HEK293 (cell line): ENCODE measurements around the gene NELL1.
"Not testable (repeated sequence)": the region's sequence is repeated elsewhere in the genome, so short reads cannot be mapped to it uniquely, and the experiment has no call there.

Experiments used
- CTCF ChIA-PET: fragments of 350-600 bp; formaldehyde crosslinking; extraction: SDS; loops from one replicate; lab custom pipeline; 2021; ENCODE audit warnings: antibody characterized with exemption; lab: Yijun Ruan, JAX
- POLR2A ChIA-PET: fragments of 300-600 bp; formaldehyde crosslinking; extraction: SDS; loops from one replicate; lab custom pipeline; 2020; ENCODE audit warnings: antibody characterized with exemption, inconsistent platforms; lab: Yijun Ruan, JAX
- H3K27ac ChIP-seq: fragments of 200-500 bp; sonication (Bioruptor generic); 2 replicates; pipeline ENCODE4 v1.5.1; 2014; ENCODE audit warnings: low read depth, low read length, control low read depth, inconsistent platforms; ENCODE audit errors: extremely low read depth
- H3K36me3 ChIP-seq, 2 experiments: fragments of 200-500 bp in 1 of 2; sonication (Bioruptor generic) in 1 of 2; 1 replicate in 1 of 2; 2 replicates in 1 of 2; pipeline ENCODE4 v1.5.1; 2014 to 2017; ENCODE audit warnings: inconsistent platforms in 2 of 2, low read length in 2 of 2; ENCODE audit not compliant: control insufficient read depth in 2 of 2, insufficient read depth in 1 of 2
- H3K4me1 ChIP-seq: fragments of 200-500 bp; sonication (Bioruptor generic); 2 replicates; pipeline ENCODE4 v1.5.1; 2014; ENCODE audit warnings: mild to moderate bottlenecking, low read length, inconsistent platforms; ENCODE audit not compliant: control insufficient read depth, insufficient read depth
- H3K4me3 ChIP-seq: 2 replicates; pipeline ENCODE4 v1.5.1; 2011; ENCODE audit warnings: low read depth, mild to moderate bottlenecking, control low read depth, low read length, moderate library complexity
- H3K9me3 ChIP-seq: fragments of 200-500 bp; sonication (Bioruptor generic); 2 replicates; pipeline ENCODE4 v1.5.1; 2014; ENCODE audit warnings: low read depth, low read length, inconsistent platforms; ENCODE audit not compliant: control insufficient read depth, insufficient read depth
- BCL11A ChIP-seq: fragments of 450-650 bp; formaldehyde crosslinking; IDR thresholded peaks from 2 replicates; pipeline ENCODE4 v1.5.1; 2016; ENCODE audit warnings: low read depth, missing biosample characterization, missing genetic modification characterization
- BCL11B ChIP-seq: fragments of 450-650 bp; formaldehyde crosslinking; IDR thresholded peaks from 2 replicates; pipeline ENCODE4 v1.5.1; 2016; ENCODE audit warnings: low read depth, missing biosample characterization, missing genetic modification characterization
- OVOL3 ChIP-seq: fragments of 450-650 bp; formaldehyde crosslinking; IDR thresholded peaks from 2 replicates; pipeline ENCODE4 v1.5.1; 2016; ENCODE audit warnings: missing biosample characterization, missing genetic modification characterization
- ZBTB8A ChIP-seq: fragments of 450-650 bp; formaldehyde crosslinking; IDR thresholded peaks from 2 replicates; pipeline ENCODE4 v1.5.1; 2016; ENCODE audit warnings: missing biosample characterization, missing genetic modification characterization
- ZNF140 ChIP-seq: fragments of 450-650 bp; formaldehyde crosslinking; IDR thresholded peaks from 2 replicates; pipeline ENCODE4 v1.5.1; 2016; ENCODE audit warnings: missing biosample characterization, missing genetic modification characterization
- ZNF146 ChIP-seq: fragments of 450-650 bp; formaldehyde crosslinking; IDR thresholded peaks from 2 replicates; pipeline ENCODE4 v1.5.1; 2016; ENCODE audit warnings: missing biosample characterization, missing genetic modification characterization
- ZNF202 ChIP-seq: fragments of 450-650 bp; formaldehyde crosslinking; IDR thresholded peaks from 2 replicates; pipeline ENCODE4 v1.5.1; 2016; ENCODE audit warnings: missing biosample characterization, missing genetic modification characterization, borderline replicate concordance
- ZNF248 ChIP-seq: fragments of 450-650 bp; formaldehyde crosslinking; IDR thresholded peaks from 2 replicates; pipeline ENCODE4 v1.5.1; 2017; ENCODE audit warnings: missing biosample characterization, missing genetic modification characterization
- ZNF394 ChIP-seq: fragments of 450-650 bp; formaldehyde crosslinking; IDR thresholded peaks from 2 replicates; pipeline ENCODE4 v1.5.1; 2016; ENCODE audit warnings: missing biosample characterization, missing genetic modification characterization, mild to moderate bottlenecking, moderate library complexity, borderline replicate concordance
- ZNF426 ChIP-seq: fragments of 450-650 bp; formaldehyde crosslinking; IDR thresholded peaks from 2 replicates; pipeline ENCODE4 v1.5.1; 2017; ENCODE audit warnings: missing biosample characterization, missing genetic modification characterization, mild to moderate bottlenecking, inconsistent platforms, moderate library complexity
- ZNF518A ChIP-seq: fragments of 450-650 bp; formaldehyde crosslinking; conservative IDR thresholded peaks from 2 replicates; pipeline ENCODE4 v1.5.1; 2016; ENCODE audit warnings: low read depth, missing biosample characterization, missing genetic modification characterization
- ZNF521 ChIP-seq: fragments of 450-650 bp; formaldehyde crosslinking; IDR thresholded peaks from 2 replicates; pipeline ENCODE4 v1.5.1; 2017; ENCODE audit warnings: missing biosample characterization, mild to moderate bottlenecking, missing genetic modification characterization
- ZNF555 ChIP-seq: fragments of 450-650 bp; formaldehyde crosslinking; conservative IDR thresholded peaks from 2 replicates; pipeline ENCODE4 v1.5.1; 2017; ENCODE audit warnings: missing biosample characterization, mild to moderate bottlenecking, missing genetic modification characterization, inconsistent platforms
- ZNF623 ChIP-seq: fragments of 450-650 bp; formaldehyde crosslinking; IDR thresholded peaks from 2 replicates; pipeline ENCODE4 v1.5.1; 2016; ENCODE audit warnings: missing biosample characterization, missing genetic modification characterization
- ZNF660 ChIP-seq: fragments of 450-650 bp; IDR thresholded peaks from 2 replicates; pipeline ENCODE4 v1.5.1; 2018; ENCODE audit warnings: missing biosample characterization, mild to moderate bottlenecking, missing genetic modification characterization
- ZNF707 ChIP-seq: fragments of 450-650 bp; formaldehyde crosslinking; IDR thresholded peaks from 2 replicates; pipeline ENCODE4 v1.5.1; 2016; ENCODE audit warnings: missing biosample characterization, missing genetic modification characterization
- ZNF777 ChIP-seq: fragments of 450-650 bp; formaldehyde crosslinking; IDR thresholded peaks from 2 replicates; pipeline ENCODE4 v1.5.1; 2017; ENCODE audit warnings: missing biosample characterization, missing genetic modification characterization, borderline replicate concordance
- ZNF792 ChIP-seq: fragments of 450-650 bp; formaldehyde crosslinking; IDR thresholded peaks from 2 replicates; pipeline ENCODE4 v1.5.1; 2016; ENCODE audit warnings: missing biosample characterization, missing genetic modification characterization
- TF ChIP-seq, protein P1 (sequence below): fragments of 450-650 bp; formaldehyde crosslinking; conservative IDR thresholded peaks from 2 replicates; pipeline ENCODE4 v1.5.1; 2016; ENCODE audit warnings: low read depth, missing biosample characterization, missing genetic modification characterization
- TF ChIP-seq, protein P2 (sequence below): fragments of 450-650 bp; formaldehyde crosslinking; IDR thresholded peaks from 2 replicates; pipeline ENCODE4 v1.5.1; 2016; ENCODE audit warnings: missing biosample characterization, missing genetic modification characterization

The NELL1 gene

DNA sequence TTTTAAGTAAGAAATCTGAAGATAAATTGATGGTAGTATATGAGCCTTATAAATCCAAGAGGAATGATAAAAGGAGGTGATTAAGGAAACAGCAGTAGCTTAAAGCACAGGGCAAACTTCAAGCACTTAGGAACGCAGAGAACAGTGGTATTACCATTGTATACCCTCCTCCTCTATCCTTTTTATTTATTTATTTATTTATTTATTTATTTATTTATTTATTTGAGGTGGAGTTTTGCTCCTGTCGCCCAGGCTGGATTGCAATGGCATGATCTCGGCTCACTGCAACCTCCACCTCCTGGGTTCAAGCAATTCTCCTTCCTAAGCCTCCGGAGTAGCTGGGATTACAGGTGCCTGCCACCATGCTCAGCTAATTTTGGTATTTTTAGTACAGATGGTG lies 472.2 kb downstream of the NELL1 start:
- H3K36me3 ChIP-seq, POLR2A ChIA-PET, H3K4me1 ChIP-seq, H3K9me3 ChIP-seq, H3K27ac ChIP-seq, H3K4me3 ChIP-seq: not testable (repeated sequence)
- CTCF ChIA-PET = interaction anchor here (0.6 kb wide), 1 partner anchor 372 kb away, joined by 3 read pairs; no protein-coding TSS in a partner anchor
- TF ChIP-seq ZNF202 (tag by site-specific recombination) = 0 out of 2 replicates have a peak, but pooled peaks have one; percentile 26
- TF ChIP-seq ZNF394 (tag by site-specific recombination) = peak; percentile 67; the same call in 1 of the 2 replicates
- 0 out of 2 replicates have a peak, but pooled peaks have one; percentile 21 for TF ChIP-seq ZNF140 (tag by site-specific recombination)
- TF ChIP-seq, protein P1, sequence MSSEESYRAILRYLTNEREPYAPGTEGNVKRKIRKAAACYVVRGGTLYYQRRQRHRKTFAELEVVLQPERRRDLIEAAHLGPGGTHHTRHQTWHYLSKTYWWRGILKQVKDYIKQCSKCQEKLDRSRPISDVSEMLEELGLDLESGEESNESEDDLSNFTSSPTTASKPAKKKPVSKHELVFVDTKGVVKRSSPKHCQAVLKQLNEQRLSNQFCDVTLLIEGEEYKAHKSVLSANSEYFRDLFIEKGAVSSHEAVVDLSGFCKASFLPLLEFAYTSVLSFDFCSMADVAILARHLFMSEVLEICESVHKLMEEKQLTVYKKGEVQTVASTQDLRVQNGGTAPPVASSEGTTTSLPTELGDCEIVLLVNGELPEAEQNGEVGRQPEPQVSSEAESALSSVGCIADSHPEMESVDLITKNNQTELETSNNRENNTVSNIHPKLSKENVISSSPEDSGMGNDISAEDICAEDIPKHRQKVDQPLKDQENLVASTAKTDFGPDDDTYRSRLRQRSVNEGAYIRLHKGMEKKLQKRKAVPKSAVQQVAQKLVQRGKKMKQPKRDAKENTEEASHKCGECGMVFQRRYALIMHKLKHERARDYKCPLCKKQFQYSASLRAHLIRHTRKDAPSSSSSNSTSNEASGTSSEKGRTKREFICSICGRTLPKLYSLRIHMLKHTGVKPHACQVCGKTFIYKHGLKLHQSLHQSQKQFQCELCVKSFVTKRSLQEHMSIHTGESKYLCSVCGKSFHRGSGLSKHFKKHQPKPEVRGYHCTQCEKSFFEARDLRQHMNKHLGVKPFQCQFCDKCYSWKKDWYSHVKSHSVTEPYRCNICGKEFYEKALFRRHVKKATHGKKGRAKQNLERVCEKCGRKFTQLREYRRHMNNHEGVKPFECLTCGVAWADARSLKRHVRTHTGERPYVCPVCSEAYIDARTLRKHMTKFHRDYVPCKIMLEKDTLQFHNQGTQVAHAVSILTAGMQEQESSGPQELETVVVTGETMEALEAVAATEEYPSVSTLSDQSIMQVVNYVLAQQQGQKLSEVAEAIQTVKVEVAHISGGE (tag by site-specific recombination) = peak; percentile 35; the same call in 1 of the 2 replicates
- peak; percentile 30; the same call in 1 of the 2 replicates for TF ChIP-seq ZNF623 (tag by site-specific recombination)
- peak; percentile 53; the same call in 1 of the 2 replicates for TF ChIP-seq ZNF518A
- 0 out of 2 replicates have a peak, but pooled peaks have one; percentile 21 for TF ChIP-seq ZBTB8A (tag by site-specific recombination)
- peak; percentile 45 for TF ChIP-seq ZNF426
- TF ChIP-seq ZNF555 = peak; percentile 29

DNA sequence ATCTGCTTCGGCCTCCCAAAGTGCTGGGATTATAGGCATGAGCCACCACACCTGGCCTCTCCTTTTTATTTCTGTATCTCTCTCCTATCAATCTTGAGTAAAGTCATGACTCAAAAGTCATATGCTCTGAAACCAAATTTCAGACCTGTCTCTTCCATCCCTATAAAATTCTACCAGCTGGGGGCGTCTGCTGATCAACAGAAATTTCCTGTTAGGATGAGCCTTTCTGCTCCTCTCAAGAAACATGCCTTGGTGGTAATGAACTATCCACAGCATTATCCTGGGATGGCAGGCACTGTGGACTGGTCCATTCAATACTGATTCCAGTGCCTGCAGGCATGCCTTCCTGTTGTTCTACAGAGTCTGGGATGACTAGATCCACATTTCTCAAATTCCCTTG lies 472.6 kb downstream of the NELL1 start:
- no peaks in the 10 kb centered on the region for H3K36me3 ChIP-seq
- ChIA-PET POLR2A (no interaction called here), CTCF (interaction anchor here (1.2 kb wide), 1 partner anchor 370 kb away, joined by 7 read pairs; no protein-coding TSS in a partner anchor)
- no peak overlapping the region for H3K27ac ChIP-seq
- H3K4me3 ChIP-seq = no peak overlapping the region
- no peaks in the 10 kb centered on the region for H3K4me1 ChIP-seq
- H3K9me3 ChIP-seq = no peaks in the 10 kb centered on the region
- TF ChIP-seq OVOL3 (no peak), ZNF792 (no peak), ZNF660 (tag by site-specific recombination) (no peak), ZNF248 (tag by site-specific recombination) (no peak), ZNF518A (no peak), ZNF707 (tag by site-specific recombination) (no peak), ZNF521 (tag by site-specific recombination) (no peak), BCL11B (tag by site-specific recombination) (no peak), ZNF146 (tag by site-specific recombination) (no peak), ZNF777 (tag by site-specific recombination) (no peak), BCL11A (tag by site-specific recombination) (no peak)
- TF ChIP-seq, protein P2, sequence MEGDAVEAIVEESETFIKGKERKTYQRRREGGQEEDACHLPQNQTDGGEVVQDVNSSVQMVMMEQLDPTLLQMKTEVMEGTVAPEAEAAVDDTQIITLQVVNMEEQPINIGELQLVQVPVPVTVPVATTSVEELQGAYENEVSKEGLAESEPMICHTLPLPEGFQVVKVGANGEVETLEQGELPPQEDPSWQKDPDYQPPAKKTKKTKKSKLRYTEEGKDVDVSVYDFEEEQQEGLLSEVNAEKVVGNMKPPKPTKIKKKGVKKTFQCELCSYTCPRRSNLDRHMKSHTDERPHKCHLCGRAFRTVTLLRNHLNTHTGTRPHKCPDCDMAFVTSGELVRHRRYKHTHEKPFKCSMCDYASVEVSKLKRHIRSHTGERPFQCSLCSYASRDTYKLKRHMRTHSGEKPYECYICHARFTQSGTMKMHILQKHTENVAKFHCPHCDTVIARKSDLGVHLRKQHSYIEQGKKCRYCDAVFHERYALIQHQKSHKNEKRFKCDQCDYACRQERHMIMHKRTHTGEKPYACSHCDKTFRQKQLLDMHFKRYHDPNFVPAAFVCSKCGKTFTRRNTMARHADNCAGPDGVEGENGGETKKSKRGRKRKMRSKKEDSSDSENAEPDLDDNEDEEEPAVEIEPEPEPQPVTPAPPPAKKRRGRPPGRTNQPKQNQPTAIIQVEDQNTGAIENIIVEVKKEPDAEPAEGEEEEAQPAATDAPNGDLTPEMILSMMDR (tag by site-specific recombination) = no peak
